ENCODE data around the gene PCF11. TPM values are rescaled to one million over a fixed set of nuclear protein-coding genes. Genes with fewer than 3 reads are reported as not detected.

The PCF11 gene, protein sequence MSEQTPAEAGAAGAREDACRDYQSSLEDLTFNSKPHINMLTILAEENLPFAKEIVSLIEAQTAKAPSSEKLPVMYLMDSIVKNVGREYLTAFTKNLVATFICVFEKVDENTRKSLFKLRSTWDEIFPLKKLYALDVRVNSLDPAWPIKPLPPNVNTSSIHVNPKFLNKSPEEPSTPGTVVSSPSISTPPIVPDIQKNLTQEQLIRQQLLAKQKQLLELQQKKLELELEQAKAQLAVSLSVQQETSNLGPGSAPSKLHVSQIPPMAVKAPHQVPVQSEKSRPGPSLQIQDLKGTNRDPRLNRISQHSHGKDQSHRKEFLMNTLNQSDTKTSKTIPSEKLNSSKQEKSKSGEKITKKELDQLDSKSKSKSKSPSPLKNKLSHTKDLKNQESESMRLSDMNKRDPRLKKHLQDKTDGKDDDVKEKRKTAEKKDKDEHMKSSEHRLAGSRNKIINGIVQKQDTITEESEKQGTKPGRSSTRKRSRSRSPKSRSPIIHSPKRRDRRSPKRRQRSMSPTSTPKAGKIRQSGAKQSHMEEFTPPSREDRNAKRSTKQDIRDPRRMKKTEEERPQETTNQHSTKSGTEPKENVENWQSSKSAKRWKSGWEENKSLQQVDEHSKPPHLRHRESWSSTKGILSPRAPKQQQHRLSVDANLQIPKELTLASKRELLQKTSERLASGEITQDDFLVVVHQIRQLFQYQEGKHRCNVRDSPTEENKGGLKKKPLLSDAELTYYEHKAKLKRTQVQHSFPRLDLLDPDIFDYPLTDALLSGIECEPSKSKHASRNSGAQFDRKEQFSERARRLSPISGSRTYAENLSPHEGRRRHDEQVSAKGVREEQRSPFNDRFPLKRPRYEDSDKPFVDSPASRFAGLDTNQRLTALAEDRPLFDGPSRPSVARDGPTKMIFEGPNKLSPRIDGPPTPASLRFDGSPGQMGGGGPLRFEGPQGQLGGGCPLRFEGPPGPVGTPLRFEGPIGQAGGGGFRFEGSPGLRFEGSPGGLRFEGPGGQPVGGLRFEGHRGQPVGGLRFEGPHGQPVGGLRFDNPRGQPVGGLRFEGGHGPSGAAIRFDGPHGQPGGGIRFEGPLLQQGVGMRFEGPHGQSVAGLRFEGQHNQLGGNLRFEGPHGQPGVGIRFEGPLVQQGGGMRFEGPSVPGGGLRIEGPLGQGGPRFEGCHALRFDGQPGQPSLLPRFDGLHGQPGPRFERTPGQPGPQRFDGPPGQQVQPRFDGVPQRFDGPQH (N-terminal part only)
- 10 to 100 TPM; 79.5 to 85.6 TPM for total RNA-seq

- Mint-ChIP-seq H3K4me3 (peak within 1 kb of the TSS; percentile 99 to 100), H3K9me3 (no peaks in the 10 kb centered on the region), H3K27ac (peak within 1 kb of the TSS; percentile 88), H3K36me3 (ENCODE audit: insufficient read depth in 2 of 2) (peaks cover 19 to 25% of the 10 kb centered on the region in 2 donors), H3K4me1 (ENCODE audit: low read depth) (peaks cover 36% of the 10 kb centered on the region), H3K27me3 (ENCODE audit: low read depth) (no peaks in the 10 kb centered on the region)
- ATAC-seq (replicated peaks in 1 of 2) (peak; percentile 13 to 24), DNase-seq (no peak)
These were observed at the start of gene PCF11 for GRCh38 chr11:83156996-83157593. TSS of gene PCF11 (plus strand) at chr11:83157131. CDS start at chr11:83157440, 309 bp downstream.

GRCh38 chr11:83112886-83113285 lies 44.0 kb upstream of the PCF11 start:
- H3K27me3 Mint-ChIP-seq (ENCODE audit: low read depth), result no peaks in the 10 kb centered on the region
- DNase-seq (no peak), ATAC-seq (replicated peaks in 1 of 2) (no peak)
- no peak overlapping the region for H3K4me3 Mint-ChIP-seq
- H3K36me3 Mint-ChIP-seq (ENCODE audit: insufficient read depth in 2 of 2), result no peaks in the 10 kb centered on the region
- H3K9me3 Mint-ChIP-seq, result no peaks in the 10 kb centered on the region
- H3K4me1 Mint-ChIP-seq (ENCODE audit: low read depth), result peaks cover 29% of the 10 kb centered on the region
- H3K27ac Mint-ChIP-seq, result no peak overlapping the region

GRCh38 chr11:83115026-83115425 lies 41.9 kb upstream of the PCF11 start:
- no peak for ATAC-seq (replicated peaks in 1 of 2)
- Mint-ChIP-seq H3K9me3 (no peaks in the 10 kb centered on the region), H3K4me1 (ENCODE audit: low read depth) (peaks cover 47% of the 10 kb centered on the region), H3K27me3 (ENCODE audit: low read depth) (no peaks in the 10 kb centered on the region), H3K27ac (no peak overlapping the region), H3K4me3 (peak overlapping the region; percentile 20 to 44), H3K36me3 (ENCODE audit: insufficient read depth in 2 of 2) (no peaks in the 10 kb centered on the region)
- no peak for DNase-seq

DNA sequence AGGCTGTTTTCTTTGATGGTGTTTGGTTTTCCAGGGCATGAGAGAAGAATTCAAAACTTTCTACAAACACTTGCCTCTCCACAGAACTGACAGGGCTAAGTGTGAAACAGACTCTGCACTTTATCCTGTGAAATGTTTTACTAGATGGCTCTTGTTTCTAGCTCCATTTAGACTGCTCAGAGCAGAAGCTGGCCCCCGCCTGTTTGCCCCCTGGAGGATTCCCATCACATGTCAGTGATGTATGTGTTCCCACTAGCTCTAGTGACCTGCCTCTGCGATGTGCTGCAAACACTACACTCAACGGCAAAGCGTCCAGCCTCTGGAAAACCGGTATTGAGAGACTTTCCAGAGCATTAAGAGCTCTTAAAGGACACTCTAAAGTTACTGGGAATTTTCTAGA lies 41.4 kb upstream of the PCF11 start:
- H3K4me1 Mint-ChIP-seq (ENCODE audit: low read depth), result peaks cover 47% of the 10 kb centered on the region
- no peaks in the 10 kb centered on the region for H3K9me3 Mint-ChIP-seq
- peak overlapping the region; percentile 20 to 44 for H3K4me3 Mint-ChIP-seq
- ATAC-seq (replicated peaks in 1 of 2), result no peak
- no peaks in the 10 kb centered on the region for H3K36me3 Mint-ChIP-seq (ENCODE audit: insufficient read depth in 2 of 2)
- H3K27me3 Mint-ChIP-seq (ENCODE audit: low read depth), result no peaks in the 10 kb centered on the region
- H3K27ac Mint-ChIP-seq, result no peak overlapping the region
- no peak for DNase-seq

DNA sequence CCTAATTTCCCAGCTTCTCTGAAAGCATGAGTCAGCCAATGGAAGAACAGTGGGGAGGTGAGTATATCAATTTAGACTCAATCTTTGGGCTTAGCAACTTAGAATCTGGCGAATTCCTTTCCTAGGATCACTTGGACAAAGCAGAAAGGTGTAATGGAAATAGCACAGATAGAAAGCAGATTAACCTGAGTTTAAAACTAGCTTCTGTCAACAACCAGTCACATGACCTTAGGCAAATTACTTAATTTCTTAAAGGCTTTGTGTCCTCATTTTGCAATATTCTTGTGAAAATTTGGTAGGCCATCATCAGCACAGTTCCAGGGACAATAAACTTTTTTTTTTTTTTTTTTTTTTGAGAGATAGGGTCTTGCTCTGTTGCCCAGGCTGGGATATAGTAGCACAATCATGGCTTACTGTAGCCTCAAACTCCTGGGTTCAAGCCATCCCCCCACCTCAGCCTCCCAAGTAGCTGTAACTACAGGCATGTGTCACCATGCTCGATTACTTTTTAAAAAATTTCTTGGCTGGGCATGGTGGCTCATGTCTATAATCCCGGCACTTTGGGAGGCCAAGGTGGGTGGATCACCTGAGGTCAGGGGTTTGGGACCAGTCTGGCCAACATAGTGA lies 40.8 kb upstream of the PCF11 start:
- Mint-ChIP-seq H3K4me1 (ENCODE audit: low read depth) (peaks cover 47% of the 10 kb centered on the region), H3K27ac (no peak overlapping the region), H3K4me3 (peak overlapping the region; percentile 21 to 87)

DNA sequence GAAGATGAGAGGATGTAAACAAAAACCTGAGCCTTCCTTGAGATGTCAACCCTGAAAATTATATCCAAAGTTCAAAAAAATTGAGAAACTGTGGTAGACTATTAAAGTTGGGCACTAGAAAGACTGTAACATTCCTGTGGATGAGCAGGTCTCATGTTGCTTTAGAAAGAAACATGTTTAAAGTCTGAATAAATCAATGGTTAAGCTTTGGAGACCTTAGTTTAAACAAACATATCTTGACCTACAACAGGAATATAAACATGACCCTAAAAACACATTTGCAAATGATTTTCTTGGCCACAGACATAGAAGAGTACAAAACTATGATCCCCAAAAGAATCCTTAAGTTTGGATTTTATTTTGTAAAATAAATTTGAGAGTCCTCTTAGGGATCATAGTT lies 38.1 kb upstream of the PCF11 start:
- DNase-seq (no peak), ATAC-seq (replicated peaks in 1 of 2) (no peak)
- Mint-ChIP-seq H3K4me1 (ENCODE audit: low read depth) (peaks cover 64% of the 10 kb centered on the region), H3K9me3 (no peaks in the 10 kb centered on the region), H3K27me3 (ENCODE audit: low read depth) (no peaks in the 10 kb centered on the region), H3K27ac (peak overlapping the region; percentile 67), H3K36me3 (ENCODE audit: insufficient read depth in 2 of 2) (no peaks in the 10 kb centered on the region), H3K4me3 (no peak overlapping the region)

More for the DNA sequence above, 40.8 kb upstream of the PCF11 start:
- ATAC-seq (replicated peaks in 1 of 2), result no peak
- H3K9me3 Mint-ChIP-seq, result no peaks in the 10 kb centered on the region
- no peaks in the 10 kb centered on the region for H3K27me3 Mint-ChIP-seq (ENCODE audit: low read depth)
- no peaks in the 10 kb centered on the region for H3K36me3 Mint-ChIP-seq (ENCODE audit: insufficient read depth in 2 of 2)
- no peak for DNase-seq

- no peaks in the 10 kb centered on the region for H3K36me3 Mint-ChIP-seq (ENCODE audit: insufficient read depth in 2 of 2)
- no peaks in the 10 kb centered on the region for H3K27me3 Mint-ChIP-seq (ENCODE audit: low read depth)
- peaks cover 64% of the 10 kb centered on the region for H3K4me1 Mint-ChIP-seq (ENCODE audit: low read depth)
- H3K9me3 Mint-ChIP-seq, result no peaks in the 10 kb centered on the region
- H3K4me3 Mint-ChIP-seq, result no peak overlapping the region
- no peak for DNase-seq
- H3K27ac Mint-ChIP-seq, result peak overlapping the region; percentile 67
- ATAC-seq (replicated peaks in 1 of 2), result peak in 1 of 2 donors; percentile 21
These were observed 37.7 kb upstream of the PCF11 start for GRCh38 chr11:83119216-83119615.

DNA sequence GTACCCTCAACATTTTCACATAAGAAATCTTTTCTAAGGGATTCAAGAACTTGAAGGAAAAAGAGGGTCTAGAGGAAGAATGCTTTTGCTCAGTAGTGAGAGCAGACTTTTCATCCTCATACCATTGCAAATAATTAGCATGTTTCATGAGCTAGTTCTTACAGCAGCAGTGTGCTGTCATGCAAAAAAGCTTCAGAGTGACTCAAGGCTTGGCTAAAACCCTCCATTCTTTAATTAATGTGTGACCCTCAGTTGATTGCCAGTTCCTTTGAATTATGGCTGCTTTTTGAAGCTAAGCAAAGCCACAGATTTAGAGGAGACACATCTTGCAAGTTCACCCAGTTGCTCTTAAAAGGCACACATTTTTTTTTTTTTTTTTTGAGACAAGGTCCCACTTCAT lies 36.6 kb upstream of the PCF11 start:
- ATAC-seq (replicated peaks in 1 of 2) (no peak), DNase-seq (no peak)
- H3K9me3 Mint-ChIP-seq, result no peaks in the 10 kb centered on the region
- H3K27ac Mint-ChIP-seq, result no peak overlapping the region
- no peak overlapping the region for H3K4me3 Mint-ChIP-seq
- H3K27me3 Mint-ChIP-seq (ENCODE audit: low read depth), result no peaks in the 10 kb centered on the region
- H3K4me1 Mint-ChIP-seq (ENCODE audit: low read depth), result peaks cover 57% of the 10 kb centered on the region
- H3K36me3 Mint-ChIP-seq (ENCODE audit: insufficient read depth in 2 of 2), result no peaks in the 10 kb centered on the region

DNA sequence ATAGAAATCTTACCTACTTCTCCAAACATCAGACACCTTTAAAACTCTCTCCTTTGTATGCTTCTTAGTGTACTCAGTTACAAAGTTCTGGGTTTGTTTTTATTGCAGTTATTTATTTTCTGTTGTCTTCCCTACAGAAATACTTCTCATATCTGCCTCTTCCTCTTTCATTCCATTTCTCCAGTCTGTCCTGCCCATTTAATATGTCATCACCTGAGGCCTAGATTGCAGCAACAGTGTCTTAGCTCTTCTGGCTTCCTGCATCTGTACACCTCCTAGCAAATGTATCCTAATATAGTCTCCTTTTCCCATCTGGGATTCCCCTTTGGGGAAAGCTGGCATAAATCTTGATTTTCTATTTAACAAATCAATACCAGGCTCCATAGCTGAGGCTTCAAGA lies 34.9 kb upstream of the PCF11 start:
- no peaks in the 10 kb centered on the region for H3K9me3 Mint-ChIP-seq
- H3K27me3 Mint-ChIP-seq (ENCODE audit: low read depth), result no peaks in the 10 kb centered on the region
- no peak for DNase-seq
- no peaks in the 10 kb centered on the region for H3K36me3 Mint-ChIP-seq (ENCODE audit: insufficient read depth in 2 of 2)
- H3K27ac Mint-ChIP-seq, result peak overlapping the region; percentile 5
- ATAC-seq (replicated peaks in 1 of 2), result no peak
- H3K4me3 Mint-ChIP-seq, result no peak overlapping the region
- H3K4me1 Mint-ChIP-seq (ENCODE audit: low read depth), result peaks cover 43% of the 10 kb centered on the region

DNA sequence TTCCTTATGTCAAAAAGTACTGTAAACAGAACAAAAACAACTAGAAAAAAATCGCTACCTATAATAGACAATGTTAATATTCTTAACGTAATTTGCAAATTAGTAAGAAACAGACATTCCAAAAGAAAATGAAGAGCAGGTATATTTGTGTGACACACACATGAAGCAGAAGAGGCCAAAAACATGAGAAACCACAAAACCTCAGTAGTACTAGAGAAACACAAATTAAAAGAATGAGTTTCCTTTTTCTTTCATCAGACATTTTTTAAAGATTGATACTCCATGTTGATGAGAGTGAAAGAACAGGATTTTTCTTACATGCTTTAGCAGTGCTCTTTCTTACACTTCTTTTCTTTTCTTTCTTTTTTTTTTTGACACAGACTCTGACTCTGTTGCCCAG lies 34.2 kb upstream of the PCF11 start:
- H3K4me3 Mint-ChIP-seq, result peak overlapping the region in 1 of 2 donors; percentile 29
- peak overlapping the region; percentile 5 for H3K27ac Mint-ChIP-seq
- H3K4me1 Mint-ChIP-seq (ENCODE audit: low read depth), result peaks cover 36% of the 10 kb centered on the region
- H3K9me3 Mint-ChIP-seq, result no peaks in the 10 kb centered on the region
- ATAC-seq (replicated peaks in 1 of 2), result peak; percentile 50 to 63
- DNase-seq, result no peak
- no peaks in the 10 kb centered on the region for H3K36me3 Mint-ChIP-seq (ENCODE audit: insufficient read depth in 2 of 2)
- no peaks in the 10 kb centered on the region for H3K27me3 Mint-ChIP-seq (ENCODE audit: low read depth)

DNA sequence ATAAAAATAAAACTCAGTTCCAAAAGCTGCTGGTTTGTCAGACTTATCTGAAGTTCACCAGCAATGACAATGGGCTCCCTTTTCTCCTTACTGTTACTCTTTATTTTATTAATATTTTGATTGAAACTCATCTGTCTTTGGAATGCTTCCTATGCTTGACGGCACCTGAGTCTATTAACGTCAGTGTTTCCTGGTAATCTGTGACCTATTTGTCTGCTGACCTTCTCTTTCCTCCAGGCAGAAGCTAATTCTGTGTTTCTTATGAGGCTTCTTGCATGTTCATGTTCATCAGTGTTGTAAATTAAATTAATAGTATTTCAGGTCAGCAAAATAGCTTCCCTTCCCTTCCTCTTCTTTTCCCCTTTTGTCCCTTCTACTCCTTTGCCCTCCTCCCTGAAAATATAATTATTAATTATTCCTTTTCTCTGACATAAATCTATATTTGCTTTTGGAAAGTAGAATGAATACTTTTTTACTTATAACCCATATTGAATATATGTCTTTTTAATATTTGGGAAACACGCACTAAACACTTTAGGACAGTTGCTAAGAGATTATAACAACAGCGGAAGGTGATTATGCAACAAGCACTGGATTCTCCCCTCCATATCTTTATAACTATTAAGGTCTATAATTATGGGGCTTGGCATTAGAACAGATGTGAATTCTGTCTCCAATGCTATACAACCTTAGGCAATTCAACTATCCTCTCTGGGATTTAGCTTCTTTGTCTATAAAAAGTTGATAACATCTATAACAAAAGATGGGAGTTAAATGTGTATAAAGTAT lies 32.1 kb upstream of the PCF11 start:
- no peaks in the 10 kb centered on the region for H3K9me3 Mint-ChIP-seq
- H3K36me3 Mint-ChIP-seq (ENCODE audit: insufficient read depth in 2 of 2), result no peaks in the 10 kb centered on the region
- peaks cover 17% of the 10 kb centered on the region for H3K4me1 Mint-ChIP-seq (ENCODE audit: low read depth)
- H3K27ac Mint-ChIP-seq, result no peak overlapping the region
- no peaks in the 10 kb centered on the region for H3K27me3 Mint-ChIP-seq (ENCODE audit: low read depth)
- ATAC-seq (replicated peaks in 1 of 2) (no peak), DNase-seq (no peak)
- no peak overlapping the region for H3K4me3 Mint-ChIP-seq

GRCh38 chr11:83125577-83125976 lies 31.4 kb upstream of the PCF11 start:
- DNase-seq, result no peak

More at GRCh38 chr11:83125577-83125976, 31.4 kb upstream of the PCF11 start:
- no peaks in the 10 kb centered on the region for H3K36me3 Mint-ChIP-seq (ENCODE audit: insufficient read depth in 2 of 2)
- H3K27ac Mint-ChIP-seq, result no peak overlapping the region
- no peaks in the 10 kb centered on the region for H3K9me3 Mint-ChIP-seq
- H3K4me1 Mint-ChIP-seq (ENCODE audit: low read depth), result peaks cover 17% of the 10 kb centered on the region
- ATAC-seq (replicated peaks in 1 of 2), result no peak
- H3K4me3 Mint-ChIP-seq, result no peak overlapping the region
- H3K27me3 Mint-ChIP-seq (ENCODE audit: low read depth), result no peaks in the 10 kb centered on the region

All from activated T-cell treated with anti-CD3 and anti-CD28 coated beads, Interleukin-2, amount 50 U/mL, for 72 hours (primary cell).